SKM-1 (cell line): ENCODE data around the gene MID1IP1.

Experiments
- DNase-seq: peaks from one replicate; lab custom pipeline; 2025; ENCODE audit not compliant: unreplicated experiment; lab: John Stamatoyannopoulos, UW

MID1IP1 gene

DNA sequence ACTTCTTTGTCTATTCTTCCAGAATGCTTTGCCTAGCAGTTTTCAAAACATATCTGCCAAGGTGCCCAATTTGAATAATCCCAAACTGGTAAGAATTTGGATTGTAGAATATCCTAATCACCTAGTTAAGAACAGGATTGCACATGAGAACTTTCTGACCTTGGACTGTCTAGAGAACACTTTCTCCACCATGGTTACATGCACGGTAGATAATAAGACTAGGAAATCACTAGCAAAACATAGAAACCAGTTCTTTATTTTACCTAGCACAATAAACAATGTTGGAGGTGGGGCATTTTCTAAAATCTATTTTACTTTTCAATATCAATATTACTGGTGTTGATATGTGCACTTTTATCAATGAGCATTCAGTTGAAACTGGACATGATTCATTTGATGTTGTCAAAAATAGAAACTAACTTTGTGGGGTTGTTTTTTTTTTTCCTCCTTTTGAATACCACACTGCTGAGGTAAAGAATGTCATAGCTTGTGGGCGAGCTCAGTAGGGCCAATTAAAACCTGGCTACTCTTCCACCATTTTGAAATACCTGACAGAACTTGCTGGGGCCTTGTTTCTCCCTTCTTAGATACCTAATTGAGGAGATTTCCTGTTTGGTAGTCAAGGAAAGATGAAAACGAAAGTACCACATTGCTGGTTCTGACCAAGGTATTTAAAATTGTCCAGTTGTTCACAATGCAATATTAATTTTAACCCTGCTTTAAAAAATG, 10.4 kb downstream of the MID1IP1 start:
- DNase-seq: no peak

DNA sequence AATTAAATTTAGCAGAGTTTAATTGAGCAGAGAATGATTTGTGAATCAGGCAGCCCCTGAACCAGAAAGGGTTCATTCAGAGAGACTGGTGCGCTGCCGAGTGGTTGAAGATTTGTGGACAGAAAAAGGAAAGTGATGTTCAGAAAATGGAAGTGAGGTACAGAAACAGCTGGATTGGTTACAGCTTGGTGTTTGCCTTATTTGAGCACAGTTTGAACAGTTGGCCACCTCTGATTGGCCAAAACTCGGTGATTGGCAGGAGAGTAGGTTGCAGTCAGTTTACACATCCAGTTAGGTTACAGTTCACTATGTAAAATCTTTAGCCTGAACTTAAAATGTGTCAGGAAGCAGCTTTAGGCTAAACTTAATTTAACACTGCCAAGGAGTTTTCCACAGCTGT, 14.9 kb downstream of the MID1IP1 start:
- DNase-seq: no peak

DNA sequence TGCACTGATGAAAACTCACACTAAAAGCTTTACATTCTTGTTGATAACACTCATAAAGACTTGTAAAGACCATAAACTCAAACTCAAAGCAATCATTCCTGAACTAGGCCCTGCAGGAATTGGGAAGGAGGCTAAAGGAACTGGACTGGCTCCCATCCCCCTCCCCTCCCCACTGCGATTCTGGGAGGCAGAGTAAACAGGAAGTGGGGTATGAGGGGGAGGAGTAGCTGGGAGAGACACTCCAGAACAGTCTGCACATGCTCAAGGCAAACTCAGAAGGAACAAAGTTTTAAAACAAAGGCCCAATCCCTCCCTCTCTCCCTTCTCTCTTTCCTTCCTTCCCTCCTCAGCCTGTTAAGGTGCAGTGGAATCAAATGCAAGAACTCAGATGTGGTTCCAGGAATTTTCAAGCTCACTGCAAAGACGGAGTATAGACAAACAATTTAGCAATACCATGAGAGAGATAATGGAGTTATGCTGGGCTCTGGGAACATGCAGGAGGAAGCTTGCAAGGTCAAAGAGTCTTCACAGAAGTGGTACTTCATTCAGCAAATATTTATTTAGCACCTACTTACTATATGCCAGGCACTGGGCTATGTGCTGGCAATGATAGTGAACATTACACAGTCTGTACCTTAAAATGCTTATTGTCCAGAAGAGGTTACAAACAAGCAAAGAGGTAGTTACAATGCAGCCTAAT, 15.9 kb downstream of the MID1IP1 start:
- no peak for DNase-seq

DNA sequence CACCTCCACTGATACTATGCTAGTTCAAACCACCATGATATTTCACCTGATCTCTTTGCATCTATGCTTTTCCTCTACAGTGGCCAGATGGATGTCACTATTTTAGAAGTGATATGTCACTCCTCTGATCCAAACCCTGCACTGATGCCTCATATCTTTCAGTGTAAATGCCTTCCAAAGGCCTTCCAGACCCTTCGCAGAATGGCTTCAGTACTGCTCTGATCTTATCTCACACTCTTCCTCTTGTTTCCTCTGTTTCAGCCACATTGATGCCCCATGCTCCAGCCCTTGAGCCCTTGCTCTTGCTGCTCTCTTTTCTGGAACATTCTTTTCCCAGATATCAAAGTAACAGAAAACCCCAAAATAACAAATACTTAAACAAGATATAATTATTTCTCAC, 17.9 kb downstream of the MID1IP1 start:
- no peak for DNase-seq

DNA sequence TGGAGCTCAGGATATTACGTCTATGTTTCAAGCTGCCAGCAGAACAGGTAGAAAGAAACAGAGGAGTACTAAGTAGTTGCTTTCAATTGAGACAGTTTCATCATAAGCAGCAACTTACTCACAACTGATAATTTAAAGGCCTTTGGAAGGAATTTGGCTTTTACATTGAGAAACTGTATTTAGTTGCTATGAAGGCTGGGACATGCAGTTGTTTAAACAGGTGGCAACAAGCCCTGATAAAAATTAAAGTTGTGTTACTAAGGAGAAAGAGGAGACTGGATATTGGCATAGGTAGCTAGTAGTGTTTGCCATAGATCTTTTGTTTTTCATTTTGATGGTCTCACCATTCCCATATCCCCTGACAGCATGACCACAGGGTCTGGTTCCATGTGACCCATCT, 18.4 kb downstream of the MID1IP1 start:
- no peak for DNase-seq

DNA sequence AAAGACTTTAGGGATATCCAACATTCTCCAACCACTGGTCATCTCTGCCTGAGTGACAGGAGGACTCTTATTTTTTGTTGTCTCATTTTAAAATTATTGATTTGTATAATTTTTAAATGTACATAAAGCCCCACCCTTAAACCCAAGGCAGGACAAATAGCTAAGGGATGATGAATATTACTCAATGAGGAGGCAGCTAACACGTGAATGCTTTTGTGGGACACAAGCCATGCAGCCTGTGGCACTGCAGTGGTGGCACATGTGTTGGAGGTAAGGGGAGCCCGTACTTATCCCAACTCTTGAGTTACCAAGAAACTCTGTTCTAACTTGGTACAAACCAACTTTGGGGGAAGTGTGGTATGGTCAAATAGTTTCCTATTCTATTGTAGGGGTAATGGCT, 19.5 kb downstream of the MID1IP1 start:
- DNase-seq: no peak

DNA sequence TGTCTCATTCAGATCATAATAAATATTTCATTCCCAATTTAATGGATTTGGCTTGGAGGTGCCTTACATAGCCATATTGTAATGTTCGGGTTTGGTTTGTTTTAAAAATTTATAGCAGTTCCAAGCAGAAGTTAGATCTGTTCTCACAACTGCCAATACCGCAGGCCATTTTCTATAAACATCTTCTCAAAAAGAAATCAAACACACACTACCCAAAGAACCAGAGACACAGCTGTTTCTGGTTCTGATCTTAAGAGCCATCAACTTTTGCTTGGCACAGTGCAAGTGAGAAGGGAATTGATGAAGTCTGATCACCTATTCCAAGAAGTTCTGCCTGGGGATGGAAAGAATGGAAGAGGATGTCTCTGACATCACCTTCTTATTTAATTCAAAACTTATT, 22.9 kb downstream of the MID1IP1 start:
- no peak for DNase-seq

DNA sequence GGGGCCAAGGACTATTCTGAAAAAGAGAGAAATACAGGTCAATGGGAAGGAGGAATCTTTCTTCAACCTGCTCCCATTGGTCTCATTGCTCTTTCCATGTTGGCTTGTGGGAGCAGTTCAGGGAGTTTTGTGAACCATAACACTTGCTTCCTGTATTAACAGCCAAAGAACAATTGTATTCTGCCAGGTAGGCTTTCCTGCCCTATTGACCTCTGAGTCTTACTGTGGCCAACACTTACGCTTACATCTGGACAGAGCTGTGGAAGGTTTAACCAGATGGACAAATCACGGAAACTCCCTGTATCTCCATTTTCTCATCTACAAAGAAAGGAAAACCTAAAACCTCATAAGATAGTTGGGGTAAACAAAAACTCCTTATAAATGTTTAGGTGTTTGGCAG, 30.7 kb downstream of the MID1IP1 start:
- DNase-seq: no peak

DNA sequence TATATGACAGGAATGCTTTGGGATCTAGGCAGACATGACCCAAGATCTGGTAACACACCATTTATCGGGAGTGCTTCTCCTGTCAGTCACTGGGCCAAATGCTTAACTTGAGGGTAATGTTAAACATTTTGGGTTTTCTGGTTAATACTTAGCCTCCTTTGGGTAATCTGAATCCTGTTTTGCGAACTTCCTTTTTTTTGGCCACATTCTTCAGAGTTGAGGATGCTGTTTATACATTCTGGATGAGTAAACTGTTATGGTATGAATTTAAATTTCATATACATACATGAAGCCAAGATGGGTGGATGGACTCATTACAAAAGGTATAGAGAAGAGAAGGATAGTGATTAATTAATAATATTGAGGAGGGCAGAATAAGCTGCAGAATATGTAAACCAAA, 36.1 kb downstream of the MID1IP1 start:
- DNase-seq: no peak

DNA sequence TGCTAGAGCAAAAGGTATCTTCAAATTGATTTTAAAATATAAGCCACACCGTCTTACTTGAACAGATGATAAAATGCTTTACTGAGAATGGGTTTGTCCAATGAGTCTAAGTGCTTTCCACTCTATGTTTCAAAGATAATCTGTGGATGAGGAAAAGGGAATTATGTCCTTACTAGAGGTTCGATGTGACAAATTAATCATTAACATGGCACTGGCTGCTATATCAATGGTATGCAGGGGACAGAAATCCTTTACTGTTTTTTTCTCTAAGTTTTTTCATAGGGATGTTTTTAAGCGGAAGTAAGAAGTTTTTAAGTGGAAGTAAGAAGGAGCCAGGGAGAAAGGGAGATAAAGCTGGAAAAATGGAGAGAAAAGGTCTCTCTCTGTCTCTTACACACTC, 38.0 kb downstream of the MID1IP1 start:
- DNase-seq: no peak

DNA sequence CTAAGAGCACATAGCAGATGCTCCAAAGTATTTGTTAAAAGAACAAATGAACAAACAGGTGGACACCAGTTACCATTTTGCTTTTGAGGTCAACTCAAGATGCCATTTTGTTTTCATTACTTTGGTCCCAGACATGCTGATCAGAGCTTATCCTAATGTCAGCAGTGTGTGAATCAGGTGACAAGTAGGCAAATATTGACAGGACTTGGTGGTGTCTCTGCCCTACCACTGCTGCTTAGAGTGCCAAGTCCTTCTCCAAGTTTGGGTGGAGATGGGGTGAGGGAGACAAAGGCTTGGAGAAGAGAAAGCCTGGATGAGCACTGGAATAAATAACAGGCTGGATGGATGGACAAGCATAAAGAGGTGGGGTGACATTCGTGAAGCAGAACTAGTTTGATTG, 38.7 kb downstream of the MID1IP1 start:
- DNase-seq: no peak

DNA sequence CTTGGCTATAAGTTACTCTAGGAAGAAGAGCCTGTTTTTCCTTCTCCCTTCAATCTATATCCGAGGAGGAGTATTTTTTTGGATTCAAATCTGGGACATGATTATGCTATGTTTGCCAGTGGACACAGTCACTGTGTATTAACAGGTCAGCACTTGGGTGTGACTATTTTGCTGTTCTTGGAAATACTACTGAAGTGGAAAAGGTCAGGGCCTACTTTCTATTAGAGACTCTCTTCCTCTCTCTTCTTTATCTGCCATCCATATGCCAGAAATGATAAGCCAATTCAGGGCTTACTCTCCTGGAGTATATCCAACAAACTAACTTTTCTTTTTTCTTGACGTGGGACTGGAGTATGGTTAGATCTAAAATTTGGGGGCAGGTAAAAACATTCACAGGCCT, 40.5 kb downstream of the MID1IP1 start:
- DNase-seq: no peak

DNA sequence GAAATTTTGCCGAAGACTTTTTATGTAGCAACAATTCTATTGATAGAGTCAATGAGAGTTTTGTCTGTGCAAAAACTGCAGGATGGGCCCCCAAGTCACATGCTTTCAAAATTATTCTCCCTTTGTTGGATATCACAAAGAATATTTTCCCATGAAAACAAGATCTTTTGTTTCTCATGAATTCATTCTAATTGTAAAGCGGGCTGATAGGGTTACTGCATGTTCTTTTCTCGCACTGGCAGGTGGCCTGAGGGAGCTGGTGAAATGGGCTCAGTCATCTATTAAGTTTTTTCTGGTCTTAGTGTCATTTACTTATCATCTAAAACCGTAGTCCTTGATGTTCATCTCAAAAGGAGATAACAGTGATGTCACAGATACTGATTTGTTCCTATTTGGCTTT, 44.2 kb downstream of the MID1IP1 start:
- no peak for DNase-seq

DNA sequence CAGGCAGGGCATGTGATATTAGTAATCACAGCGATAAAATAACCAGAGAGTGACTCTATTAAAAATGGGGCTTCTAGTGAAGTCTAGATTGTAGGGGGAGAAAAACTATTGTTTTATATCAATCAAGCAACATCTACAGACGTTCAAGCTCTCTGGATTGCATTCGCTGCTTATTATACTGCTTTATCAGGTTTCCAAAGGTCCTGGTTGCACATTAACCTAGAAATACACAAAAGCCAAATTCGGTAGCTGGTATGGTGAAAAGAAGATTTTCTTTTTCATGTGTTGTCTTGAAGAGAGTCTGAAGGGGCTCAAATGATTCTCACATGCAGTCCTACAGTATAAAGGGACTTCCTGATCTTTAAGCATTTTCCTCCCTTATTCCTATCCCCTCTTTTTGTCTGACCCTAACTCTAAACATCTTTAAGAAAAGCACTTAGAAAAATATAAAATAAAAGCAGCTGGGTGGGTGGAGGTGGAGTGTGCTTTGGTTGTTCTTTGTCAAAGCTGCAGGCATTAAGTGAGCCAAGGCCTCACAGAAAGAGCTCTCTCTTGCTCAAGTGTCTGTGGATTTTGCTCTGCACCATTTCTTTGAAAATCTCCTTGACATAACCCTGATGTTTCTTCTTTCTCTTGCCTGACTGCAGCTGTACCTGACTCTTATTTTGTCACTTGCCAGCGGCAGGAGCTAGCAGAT, 46.1 kb downstream of the MID1IP1 start:
- DNase-seq: no peak

DNA sequence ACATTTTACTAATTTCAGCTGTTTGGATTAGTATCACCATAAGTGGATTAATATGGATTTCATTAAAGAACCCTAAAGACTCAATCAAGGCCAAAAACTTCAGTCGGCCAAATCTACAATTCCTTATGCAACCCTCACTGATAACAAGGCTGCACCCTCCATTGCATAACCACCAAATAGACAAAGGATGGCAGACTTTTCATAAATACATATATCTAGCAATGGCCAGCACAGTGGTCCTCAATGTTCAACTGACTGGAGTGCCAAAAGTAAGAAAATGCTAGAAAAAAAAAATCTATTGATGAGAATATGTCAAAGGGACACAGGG, 46.6 kb downstream of the MID1IP1 start:
- no peak for DNase-seq

DNA sequence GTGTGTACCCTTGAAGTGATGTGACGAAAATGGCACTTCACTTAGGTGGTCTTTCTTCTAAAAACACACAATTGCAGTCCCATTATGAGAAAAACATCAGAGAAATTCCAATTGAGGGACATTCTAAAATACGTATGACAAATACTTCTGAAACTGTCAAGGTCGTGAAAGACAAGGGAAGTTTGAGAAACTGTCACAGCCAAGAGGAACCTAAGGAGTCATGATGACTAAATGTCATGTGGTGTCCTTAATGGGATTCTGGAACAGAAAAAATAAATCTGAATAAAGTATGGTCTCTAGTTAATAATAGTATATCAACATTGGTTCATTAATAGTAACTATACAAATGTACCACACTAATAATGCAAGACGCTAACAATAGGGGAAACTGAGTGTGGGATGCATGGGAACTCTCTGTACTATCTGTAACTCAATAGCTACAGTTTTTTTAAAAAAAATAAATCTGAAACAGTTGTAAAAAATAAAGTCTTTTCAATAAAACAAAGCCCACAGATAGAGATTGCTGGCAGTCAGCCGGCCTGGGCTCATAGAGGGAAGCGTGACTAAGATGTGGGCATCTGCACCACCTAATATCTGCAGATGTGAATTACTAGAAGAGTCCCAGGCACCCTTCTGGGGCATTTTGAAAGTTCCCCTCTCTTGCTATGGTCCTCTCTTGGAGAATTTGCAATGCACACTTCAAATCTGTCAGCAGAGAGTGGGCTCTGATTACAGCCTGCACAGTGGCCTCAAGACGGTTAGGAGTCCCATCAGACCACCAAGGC, 47.6 kb downstream of the MID1IP1 start:
- no peak for DNase-seq

DNA sequence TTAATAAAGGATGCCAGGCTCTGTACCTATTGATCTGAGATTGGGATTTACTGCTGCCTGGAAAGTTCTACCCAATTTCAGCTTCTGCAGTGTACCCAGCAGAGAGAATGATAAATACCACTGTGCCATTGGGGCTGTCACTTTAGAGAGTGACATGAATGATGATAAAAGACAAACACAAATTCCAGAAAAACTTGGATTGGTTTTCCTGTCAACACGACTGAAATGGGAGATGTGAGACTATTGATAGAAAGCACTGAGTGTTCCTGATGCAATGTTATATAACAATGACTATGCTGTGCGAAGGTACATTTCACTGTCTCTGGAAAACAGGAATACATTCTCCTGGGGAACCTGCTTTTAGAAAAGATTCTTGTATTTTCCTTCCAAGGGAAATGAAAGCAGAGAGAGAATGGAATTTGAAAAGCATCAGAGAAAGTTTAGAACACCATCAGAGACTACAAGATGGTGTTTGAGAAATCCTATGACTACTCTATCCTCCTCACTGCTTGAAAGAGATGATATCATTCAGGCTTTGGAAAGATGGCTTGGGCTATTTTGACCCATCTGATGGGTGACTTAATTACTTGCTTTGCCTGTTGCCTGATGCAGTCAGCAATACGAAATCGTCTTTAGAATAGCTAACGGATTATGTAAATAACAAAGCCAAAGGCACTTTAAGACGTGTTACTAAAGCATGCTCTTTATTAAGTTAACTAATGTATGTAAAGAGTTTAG, 49.7 kb downstream of the MID1IP1 start:
- no peak for DNase-seq

DNA sequence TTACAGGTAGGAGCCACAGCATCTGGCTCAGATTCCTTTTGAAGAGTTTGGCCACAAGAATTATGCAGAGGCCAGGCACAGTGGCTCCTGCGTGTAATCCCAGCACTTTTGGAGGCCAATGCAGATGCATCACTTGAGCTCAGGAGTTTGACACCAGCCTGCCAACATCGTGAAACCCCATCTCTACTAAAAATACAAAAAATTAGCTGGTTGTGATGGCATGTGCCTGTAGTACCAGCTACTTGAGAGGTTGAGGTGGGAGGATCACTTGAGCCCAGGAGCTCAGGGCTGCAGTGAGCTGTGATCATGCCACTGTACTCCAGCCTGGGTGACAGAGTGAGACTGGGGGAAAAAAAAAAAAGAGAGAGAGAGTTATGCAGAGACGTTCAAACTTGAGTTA, 53.0 kb downstream of the MID1IP1 start:
- no peak for DNase-seq
